ENCODE data around the gene GNAL.

The GNAL gene

DNA sequence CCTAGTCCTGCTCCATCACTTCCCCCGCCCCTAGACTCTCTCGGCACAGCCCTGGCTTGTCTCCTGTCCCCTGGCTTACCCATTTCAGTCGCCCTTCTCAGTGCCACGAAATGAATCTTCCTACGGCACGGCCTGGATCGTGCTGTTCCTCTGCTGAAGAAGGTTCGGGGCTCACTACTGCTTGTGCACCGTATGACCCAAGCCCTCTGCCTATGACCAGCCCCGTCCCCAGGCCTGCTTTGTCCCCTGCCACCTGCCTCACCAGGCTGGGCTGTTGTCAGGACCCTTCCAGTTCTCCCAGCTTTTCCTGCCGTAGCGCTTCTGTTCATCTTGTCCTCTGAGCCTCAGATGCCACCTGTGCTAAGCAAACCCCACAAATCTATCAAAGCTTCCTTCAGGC is 176.0 kb downstream of the GNAL start:
- no peak for DNase-seq (ENCODE audit: insufficient read length, low spot score)
- no peak for FAIRE-seq

DNA sequence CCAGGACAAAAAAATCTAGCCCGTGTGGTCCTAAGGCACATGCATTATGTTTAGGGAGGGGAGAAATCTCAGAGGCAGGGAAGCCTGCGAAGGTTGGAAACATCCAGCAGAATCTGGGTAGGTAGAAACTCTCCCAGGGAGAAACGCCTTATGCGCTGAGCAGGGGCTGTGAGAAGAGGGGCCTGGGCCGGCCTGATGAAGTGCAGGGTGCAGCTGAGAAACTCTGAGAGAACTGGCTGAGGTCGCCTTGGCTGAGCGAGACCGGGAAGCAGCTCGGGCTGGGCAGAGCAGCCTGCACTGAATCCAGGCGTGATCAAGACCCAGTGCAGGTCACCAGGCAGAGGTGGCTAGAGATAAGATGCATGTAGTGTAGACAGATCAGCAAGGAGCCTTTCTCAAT is 177.3 kb downstream of the GNAL start:
- no peak for DNase-seq (ENCODE audit: insufficient read length, low spot score)
- no peak for FAIRE-seq

GRCh38 chr18:11866764-11867163 is 177.7 kb downstream of the GNAL start:
- FAIRE-seq (no peak), DNase-seq (ENCODE audit: insufficient read length, low spot score) (no peak)

GRCh38 chr18:11868230-11868629 is 179.2 kb downstream of the GNAL start:
- DNase-seq (ENCODE audit: insufficient read length, low spot score) (no peak), FAIRE-seq (no peak)

DNA sequence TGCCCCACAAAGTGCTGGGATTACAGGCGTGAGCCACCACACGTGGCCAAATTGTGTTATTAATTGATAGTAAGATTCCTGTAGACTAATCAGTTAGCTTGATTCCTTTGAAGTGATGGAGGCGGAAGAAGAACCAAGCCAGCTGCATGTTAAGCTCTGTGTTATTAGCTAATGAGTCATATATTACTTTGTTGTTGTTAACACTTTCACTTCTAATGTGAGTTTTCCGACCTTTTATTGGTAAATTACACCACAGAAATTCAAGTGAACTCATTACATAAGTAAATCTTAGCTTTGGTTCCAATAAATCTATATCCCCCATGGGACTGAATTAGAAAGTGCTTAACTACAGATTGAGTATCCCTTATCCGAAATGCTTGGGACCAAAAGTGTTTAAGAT is 182.4 kb downstream of the GNAL start:
- FAIRE-seq, result no peak

DNA sequence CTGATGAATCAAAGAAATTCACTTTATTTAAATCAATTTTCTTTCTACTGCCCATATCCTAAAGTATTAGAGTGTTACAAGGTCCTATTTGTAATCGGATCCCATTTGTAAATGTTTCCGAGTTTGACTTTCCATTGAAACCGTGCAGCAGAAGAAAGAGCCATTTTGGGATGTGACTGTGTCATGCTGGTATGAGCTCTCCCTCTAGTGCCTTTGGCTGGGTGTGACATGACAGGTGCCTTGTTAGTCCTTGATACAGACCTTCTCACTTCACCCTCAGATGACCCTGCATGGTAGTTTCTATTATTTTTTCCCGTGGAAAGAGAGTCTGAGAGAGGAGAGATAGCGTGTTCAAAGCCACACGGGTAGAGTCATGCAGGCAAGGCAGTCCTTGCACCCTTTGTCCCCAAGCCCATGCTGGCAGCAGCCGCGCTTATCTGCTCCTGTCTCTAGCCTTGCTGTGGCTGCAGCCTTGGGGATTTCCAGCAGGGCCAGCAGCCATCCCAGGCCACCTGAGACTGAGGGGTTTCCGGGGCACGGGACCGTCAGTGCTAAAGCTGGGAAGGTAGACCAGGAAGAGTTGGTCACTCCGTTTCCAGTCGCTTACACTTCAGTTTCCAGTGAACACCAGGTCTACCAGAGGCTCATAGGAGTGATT is 183.5 kb downstream of the GNAL start:
- peak; percentile 40 for DNase-seq (ENCODE audit: insufficient read length, low spot score)
- no peak for FAIRE-seq

More for the DNA sequence above, 182.4 kb downstream of the GNAL start:
- no peak for DNase-seq (ENCODE audit: insufficient read length, low spot score)

DNA sequence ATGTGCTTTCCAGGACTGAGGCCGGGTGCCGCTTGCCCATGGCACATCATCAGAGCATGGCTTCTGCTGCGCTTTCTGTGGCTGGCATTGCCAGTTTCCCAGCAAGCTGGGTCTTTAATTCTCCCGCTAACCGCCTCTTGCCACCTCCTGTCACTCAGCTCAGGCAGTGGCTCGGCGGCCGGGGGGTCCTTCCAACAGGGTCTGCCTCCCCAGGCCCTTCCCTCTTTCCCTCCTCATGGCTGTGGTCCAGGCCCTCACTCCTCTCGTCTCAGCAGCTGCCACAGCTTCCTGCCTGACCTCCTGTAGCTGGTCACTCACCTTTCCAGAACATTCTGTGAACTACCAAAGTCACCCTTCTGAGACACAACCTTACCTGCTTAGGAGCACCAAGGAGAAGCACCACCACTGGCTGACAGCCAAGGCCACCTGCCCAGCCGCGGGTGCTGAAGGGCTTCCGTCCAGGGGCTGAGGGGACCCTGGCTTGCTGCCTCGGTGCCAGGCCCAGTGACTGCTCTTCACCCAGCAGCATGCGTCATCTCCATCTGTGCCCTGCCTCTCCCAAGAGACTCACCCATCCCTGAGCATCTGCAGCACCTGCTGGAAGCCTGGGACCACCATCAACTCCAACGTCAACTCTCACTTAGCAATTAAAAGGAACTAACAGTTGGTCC is 184.7 kb downstream of the GNAL start:
- FAIRE-seq (no peak), DNase-seq (ENCODE audit: insufficient read length, low spot score) (no peak)

- no peak for DNase-seq (ENCODE audit: insufficient read length, low spot score)
- FAIRE-seq, result no peak
Measured at GRCh38 chr18:11874676-11875075, 185.6 kb downstream of the GNAL start.

DNA sequence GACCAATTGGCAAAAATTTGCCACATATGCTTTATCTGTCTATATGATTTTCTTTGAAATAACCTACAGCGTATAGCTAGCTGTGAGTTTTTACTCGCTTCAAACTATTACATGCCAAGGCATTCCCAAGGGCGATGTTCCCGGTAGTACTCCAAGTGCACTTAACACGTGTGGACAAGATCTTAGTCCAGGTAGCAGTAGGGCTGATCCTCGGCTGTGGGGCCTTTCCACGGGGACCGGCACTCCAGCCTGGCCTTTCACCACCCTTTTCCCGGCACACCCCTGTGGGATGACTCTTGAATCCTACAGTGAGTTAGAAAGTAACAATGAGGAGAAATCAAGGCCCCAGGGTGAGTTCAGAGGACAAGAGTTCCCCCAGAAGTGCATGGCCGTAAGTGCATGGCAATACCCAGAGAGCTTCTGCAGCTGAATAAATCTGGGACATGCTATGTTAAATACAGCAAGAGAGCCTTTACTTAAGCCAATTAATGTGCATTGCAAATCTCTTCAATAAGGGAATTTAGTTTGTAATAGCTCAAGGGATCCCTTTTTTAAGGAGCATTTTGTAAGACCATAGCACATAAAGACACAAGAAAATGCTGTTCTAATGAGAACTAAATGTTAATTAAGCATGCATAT is 188.6 kb downstream of the GNAL start:
- FAIRE-seq, result no peak
- DNase-seq (ENCODE audit: insufficient read length, low spot score), result no peak

GRCh38 chr18:11880586-11881304 is 191.7 kb downstream of the GNAL start:
- FAIRE-seq, result no peak
- DNase-seq (ENCODE audit: insufficient read length, low spot score), result no peak

GRCh38 chr18:11882636-11883035 is 193.6 kb downstream of the GNAL start:
- FAIRE-seq, result no peak
- DNase-seq (ENCODE audit: insufficient read length, low spot score), result no peak

DNA sequence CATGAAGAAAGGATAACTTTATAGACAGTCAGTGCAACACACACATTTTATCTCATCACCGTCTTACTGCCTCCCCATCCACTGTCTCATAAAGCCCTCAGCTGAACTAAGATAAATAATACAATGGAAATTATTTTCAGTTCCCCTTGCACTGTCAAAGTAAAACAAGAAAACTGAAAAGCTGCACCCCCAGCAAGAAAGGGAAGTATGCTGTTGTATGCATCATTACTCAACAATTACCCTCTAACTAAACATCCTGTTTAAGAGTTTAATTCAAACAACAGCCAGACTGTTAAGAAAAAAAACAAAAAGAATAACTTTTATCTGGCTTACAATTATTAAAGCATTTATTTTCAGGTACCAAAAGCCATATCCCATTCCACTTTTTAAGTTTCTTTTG is 194.1 kb downstream of the GNAL start:
- DNase-seq (ENCODE audit: insufficient read length, low spot score), result no peak
- FAIRE-seq, result no peak

- no peak for FAIRE-seq
- no peak for DNase-seq (ENCODE audit: insufficient read length, low spot score)
Measured at GRCh38 chr18:11884396-11885030, 195.4 kb downstream of the GNAL start.

- no peak for DNase-seq (ENCODE audit: insufficient read length, low spot score)
- no peak for FAIRE-seq
Measured at GRCh38 chr18:11885278-11885947, 196.3 kb downstream of the GNAL start.

DNA sequence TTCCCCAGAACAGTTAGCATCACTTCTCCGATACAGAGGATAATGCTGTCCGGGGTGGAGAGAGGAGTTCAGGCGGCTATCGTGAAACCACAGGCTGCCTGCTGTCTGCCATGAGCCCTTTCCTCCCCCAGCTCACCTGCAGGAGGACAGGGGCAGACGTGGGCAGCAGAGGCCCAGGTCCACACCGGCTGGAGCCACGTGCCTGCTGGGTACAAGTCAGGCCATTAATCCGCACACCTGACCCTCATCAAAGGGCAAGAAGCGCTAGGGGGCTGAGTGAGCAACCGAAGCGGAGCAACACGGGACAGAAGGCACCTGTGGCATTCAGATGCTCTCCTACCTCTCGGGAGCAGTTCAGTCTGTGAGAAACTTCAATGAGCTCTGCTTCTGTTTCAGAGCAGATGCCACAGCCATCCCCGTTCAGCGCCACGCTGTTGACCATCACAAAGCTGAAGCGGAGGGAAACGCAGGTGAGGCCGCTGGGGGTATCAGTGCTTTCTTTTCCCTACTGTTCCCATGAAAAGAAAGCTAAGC is 197.6 kb downstream of the GNAL start:
- FAIRE-seq (no peak), DNase-seq (ENCODE audit: insufficient read length, low spot score) (no peak)

GRCh38 chr18:11887328-11888128 is 198.5 kb downstream of the GNAL start:
- DNase-seq (ENCODE audit: insufficient read length, low spot score), result no peak
- peak; percentile 4 for FAIRE-seq

DNA sequence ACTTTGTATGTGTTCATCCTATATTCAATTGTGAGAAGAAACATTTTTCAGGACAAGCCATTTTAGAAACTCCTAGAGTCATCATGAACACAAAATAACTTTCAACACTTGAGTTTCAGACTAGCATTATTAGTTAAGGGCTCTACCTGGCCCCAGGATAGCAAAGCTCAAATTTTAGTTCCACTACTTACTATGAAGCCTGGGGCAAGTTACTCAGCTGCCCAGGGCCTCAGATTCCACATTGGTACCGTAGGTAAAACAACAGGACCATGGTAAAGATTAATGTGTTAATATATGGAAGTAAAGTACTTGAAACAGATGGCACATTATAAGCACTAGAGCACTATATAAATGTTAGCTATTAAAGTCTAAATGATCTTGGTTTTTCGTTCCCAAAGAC is 199.7 kb downstream of the GNAL start:
- FAIRE-seq, result no peak

DNA sequence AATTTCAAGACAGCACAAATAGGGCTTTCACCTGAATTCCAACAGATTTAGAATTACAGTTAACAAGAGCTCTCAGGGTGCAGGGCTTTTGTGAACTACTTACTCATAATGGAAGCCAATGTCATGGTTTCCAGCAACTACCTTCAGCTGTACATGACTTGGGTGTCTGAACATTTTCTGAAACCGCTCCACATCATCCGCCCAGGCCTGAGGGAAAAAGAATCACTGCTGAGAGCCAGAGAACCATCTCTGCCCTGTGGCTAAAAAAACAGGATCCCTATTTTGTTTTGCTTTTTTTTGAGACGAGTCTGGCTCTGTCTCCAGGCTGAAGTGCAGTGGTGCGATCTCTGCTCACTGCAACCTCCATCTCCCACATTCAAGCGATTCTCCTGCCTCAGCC is 200.2 kb downstream of the GNAL start:
- FAIRE-seq, result no peak
- DNase-seq (ENCODE audit: insufficient read length, low spot score), result no peak

More for the DNA sequence above, 199.7 kb downstream of the GNAL start:
- DNase-seq (ENCODE audit: insufficient read length, low spot score), result no peak

DNA sequence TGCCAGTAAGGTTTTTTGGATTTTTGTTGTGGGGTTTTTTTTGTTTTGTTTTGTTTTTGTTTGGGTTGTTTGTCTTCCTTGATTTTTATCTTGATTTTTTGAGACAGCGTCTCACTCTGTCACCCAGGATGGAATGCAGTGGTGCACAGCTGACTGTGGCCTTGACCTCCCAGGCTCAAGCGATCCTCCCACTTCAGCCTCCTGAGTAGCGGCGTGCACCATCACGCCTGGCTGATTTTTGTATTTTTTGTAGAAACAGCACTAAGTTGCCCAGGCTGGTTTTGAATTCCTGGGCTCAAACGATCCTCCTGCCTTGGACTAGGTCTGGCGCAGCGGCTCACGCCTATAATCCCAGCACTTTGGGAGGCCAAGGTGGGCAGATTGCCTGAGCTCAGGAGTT is 202.7 kb downstream of the GNAL start:
- FAIRE-seq (no peak), DNase-seq (ENCODE audit: insufficient read length, low spot score) (no peak)
